Transverse colon (tissue), 4 donors: ENCODE data around the gene SMTNL2. TPM values are rescaled to one million over a fixed set of nuclear protein-coding genes. Genes with fewer than 3 reads are reported as not detected.

Experiments used
- DNase-seq: peaks from one replicate; pipeline ENCODE4 v3.0.0-alpha.2; 2019
- H3K27ac ChIP-seq, 4 donors: fragments of 200-600 bp; sonication (generic); 2 replicates each; pipeline ENCODE4 v1.5.1; 2016 to 2018; ENCODE audit warnings: inconsistent platforms in 4 of 4
- H3K27me3 ChIP-seq: fragments of 200-600 bp; sonication (generic); 2 replicates; pipeline ENCODE4 v1.5.1; 2017; ENCODE audit warnings: inconsistent platforms
- H3K36me3 ChIP-seq, 4 donors: fragments of 200-600 bp; sonication (generic); 2 replicates each; pipeline ENCODE4 v1.5.1; 2017 to 2019; ENCODE audit warnings: inconsistent platforms in 4 of 4
- H3K4me1 ChIP-seq, 4 donors: fragments of 200-600 bp; sonication (generic); 2 replicates each; pipeline ENCODE4 v1.5.1; 2017 to 2020; ENCODE audit warnings: inconsistent platforms in 4 of 4
- H3K4me3 ChIP-seq, 4 donors: fragments of 200-600 bp; sonication (generic); 1 replicate in 1 of 4; 2 replicates in 3 of 4; pipeline versions ENCODE4 v1.5.1 to v1.6.1; 2017 to 2019; ENCODE audit warnings: inconsistent platforms in 4 of 4
- H3K9me3 ChIP-seq, 2 donors: fragments of 200-600 bp; sonication (generic); 2 replicates each; pipeline ENCODE4 v1.5.1; 2017 to 2019; ENCODE audit warnings: inconsistent platforms in 2 of 2
- EP300 ChIP-seq: sonication (generic); formaldehyde crosslinking; IDR thresholded peaks from one replicate; pipeline ENCODE4 v1.6.1; 2017; ENCODE audit warnings: antibody characterized with exemption, low read depth
- POLR2A ChIP-seq: fragments of 450-650 bp; IDR thresholded peaks from one replicate; pipeline ENCODE4 v1.6.1; 2016; ENCODE audit warnings: antibody characterized with exemption, mild to moderate bottlenecking, moderate library complexity
- POLR2AphosphoS5 ChIP-seq, 3 donors: sonication (generic); formaldehyde crosslinking; IDR thresholded peaks; one replicate each; pipeline ENCODE4 v1.6.1; 2016; ENCODE audit warnings: antibody characterized with exemption in 3 of 3
- WGBS, 2 donors: methylation state at CpG; one replicate each; pipeline ENCODE4 v1.1.5; 2018; ENCODE audit warnings: low coverage in 1 of 2; 5-methylcytosine and 5-hydroxymethylcytosine counted together
- in situ Hi-C, 4 donors: fragments of 200-750 bp; cut with MboI; loops; one replicate each; pipeline versions ENCODE4 v1.15.0 to v1.15.1; 2017; ENCODE audit warnings: low sequenced_read_pairs in 3 of 4, low pct_ligation_motif_present in 1 of 4, low pct_unique_long_range_greater_than_20kb in 1 of 4
- intact Hi-C: fragments of 100-400 bp; cut with DNase I; formaldehyde crosslinking; loops from one replicate; pipeline ENCODE4 v1.15.1; 2023; ENCODE audit warnings: low total_unique reads
- total RNA-seq, 4 donors: library from RNA; depleted of rRNA; stranded (reverse); fragments of >200 nt; gene quantifications; one replicate each; pipeline ENCODE4 v1.1.0, GENCODE V29; 2016
- TF ChIP-seq, protein P1 (sequence below), 5 experiments: fragments of 200-600 bp in 3 of 5; fragments of 450-650 bp in 2 of 5; sonication (generic) in 3 of 5; IDR thresholded peaks; 1 replicate in 2 of 5; 2 replicates in 3 of 5; pipeline ENCODE4 v1.5.1; 2016 to 2017; ENCODE audit warnings: antibody characterized with exemption in 5 of 5, inconsistent platforms in 3 of 5, mild to moderate bottlenecking in 2 of 5, moderate library complexity in 1 of 5

Gene SMTNL2
- total RNA-seq, 4 donors from 2014 or later = 0.16 to 0.96 (median 0.40) TPM; not detected in 1

DNA sequence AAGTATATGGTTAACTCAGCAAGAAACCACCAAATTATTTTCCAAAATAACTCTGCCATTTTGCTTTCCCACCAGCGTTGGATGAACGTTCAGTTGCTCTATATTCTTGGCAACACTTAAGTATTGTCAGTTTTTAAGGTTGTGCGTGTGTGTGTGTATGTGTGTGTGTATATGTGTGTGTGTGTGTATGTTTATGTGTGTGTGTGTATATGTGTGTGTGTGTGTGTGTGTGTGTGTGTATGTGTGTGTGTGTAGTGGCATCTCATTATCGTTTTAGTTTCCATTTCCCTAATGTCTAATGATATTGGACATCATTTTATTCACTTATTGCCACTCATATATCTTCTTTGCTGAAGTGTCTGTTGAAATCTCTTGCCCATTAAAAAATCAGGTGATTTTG is 11.2 kb upstream of the SMTNL2 start:
- no peak overlapping the region for H3K4me3 ChIP-seq
- no peaks in the 10 kb centered on the region for H3K27me3 ChIP-seq
- intact Hi-C loops (no loop called here), in situ Hi-C loops (loop anchor here in 2 of 4 donors (10.0 kb wide), 1 partner anchor 52 kb away; no protein-coding TSS in a partner anchor)
- no peak for DNase-seq
- no peak overlapping the region for H3K27ac ChIP-seq
- 60% methylated on average over 4 of the region's 4 CpGs; no CpG with 5 or more reads in 1 of the 2 donors for WGBS, 2 donors
- H3K36me3 ChIP-seq = no peaks in the 10 kb centered on the region
- H3K9me3 ChIP-seq = no peaks in the 10 kb centered on the region
- no peak for TF ChIP-seq EP300
- TF ChIP-seq, protein P1, sequence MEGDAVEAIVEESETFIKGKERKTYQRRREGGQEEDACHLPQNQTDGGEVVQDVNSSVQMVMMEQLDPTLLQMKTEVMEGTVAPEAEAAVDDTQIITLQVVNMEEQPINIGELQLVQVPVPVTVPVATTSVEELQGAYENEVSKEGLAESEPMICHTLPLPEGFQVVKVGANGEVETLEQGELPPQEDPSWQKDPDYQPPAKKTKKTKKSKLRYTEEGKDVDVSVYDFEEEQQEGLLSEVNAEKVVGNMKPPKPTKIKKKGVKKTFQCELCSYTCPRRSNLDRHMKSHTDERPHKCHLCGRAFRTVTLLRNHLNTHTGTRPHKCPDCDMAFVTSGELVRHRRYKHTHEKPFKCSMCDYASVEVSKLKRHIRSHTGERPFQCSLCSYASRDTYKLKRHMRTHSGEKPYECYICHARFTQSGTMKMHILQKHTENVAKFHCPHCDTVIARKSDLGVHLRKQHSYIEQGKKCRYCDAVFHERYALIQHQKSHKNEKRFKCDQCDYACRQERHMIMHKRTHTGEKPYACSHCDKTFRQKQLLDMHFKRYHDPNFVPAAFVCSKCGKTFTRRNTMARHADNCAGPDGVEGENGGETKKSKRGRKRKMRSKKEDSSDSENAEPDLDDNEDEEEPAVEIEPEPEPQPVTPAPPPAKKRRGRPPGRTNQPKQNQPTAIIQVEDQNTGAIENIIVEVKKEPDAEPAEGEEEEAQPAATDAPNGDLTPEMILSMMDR (IDR thresholded peaks at IDR 0.05) = no peak
- no peak for TF ChIP-seq POLR2A
- no peak for TF ChIP-seq POLR2AphosphoS5 (IDR thresholded peaks at IDR 0.05)
- H3K4me1 ChIP-seq = no peaks in the 10 kb centered on the region

DNA sequence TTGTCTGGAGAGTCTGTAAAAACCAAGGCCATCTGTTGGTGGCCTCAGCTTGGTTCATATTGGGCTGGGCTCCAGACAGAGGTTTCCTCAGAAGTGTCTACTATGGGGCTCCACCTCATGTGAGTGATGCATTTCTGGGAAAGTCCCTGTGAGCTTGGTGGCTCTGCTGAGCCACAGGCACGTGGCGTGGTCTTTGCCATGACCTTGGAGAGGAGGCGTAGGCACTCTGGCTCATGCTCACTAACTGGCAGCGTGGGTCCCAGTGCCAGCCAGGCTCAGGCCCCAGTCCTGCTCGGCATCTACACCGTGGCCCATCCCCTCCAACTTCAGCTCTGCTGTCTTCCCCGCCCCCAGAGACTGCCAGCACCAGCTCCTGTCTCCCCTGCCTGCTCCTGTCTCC is 10.7 kb upstream of the SMTNL2 start:
- H3K9me3 ChIP-seq = no peaks in the 10 kb centered on the region
- DNase-seq = no peak
- no peak overlapping the region for H3K27ac ChIP-seq
- no peak overlapping the region for H3K4me3 ChIP-seq
- TF ChIP-seq POLR2A (no peak), EP300 (no peak), POLR2AphosphoS5 (IDR thresholded peaks at IDR 0.05) (no peak)
- TF ChIP-seq, protein P1 (IDR thresholded peaks at IDR 0.05) = no peak
- 54 to 60% methylated on average over 1 to 6 of the region's 7 CpGs for WGBS, 2 donors
- in situ Hi-C loops (loop anchor here in 2 of 4 donors (10.0 kb wide), 1 partner anchor 51 kb away; no protein-coding TSS in a partner anchor), intact Hi-C loops (no loop called here)
- no peaks in the 10 kb centered on the region for H3K36me3 ChIP-seq
- H3K27me3 ChIP-seq = no peaks in the 10 kb centered on the region
- H3K4me1 ChIP-seq = no peaks in the 10 kb centered on the region

DNA sequence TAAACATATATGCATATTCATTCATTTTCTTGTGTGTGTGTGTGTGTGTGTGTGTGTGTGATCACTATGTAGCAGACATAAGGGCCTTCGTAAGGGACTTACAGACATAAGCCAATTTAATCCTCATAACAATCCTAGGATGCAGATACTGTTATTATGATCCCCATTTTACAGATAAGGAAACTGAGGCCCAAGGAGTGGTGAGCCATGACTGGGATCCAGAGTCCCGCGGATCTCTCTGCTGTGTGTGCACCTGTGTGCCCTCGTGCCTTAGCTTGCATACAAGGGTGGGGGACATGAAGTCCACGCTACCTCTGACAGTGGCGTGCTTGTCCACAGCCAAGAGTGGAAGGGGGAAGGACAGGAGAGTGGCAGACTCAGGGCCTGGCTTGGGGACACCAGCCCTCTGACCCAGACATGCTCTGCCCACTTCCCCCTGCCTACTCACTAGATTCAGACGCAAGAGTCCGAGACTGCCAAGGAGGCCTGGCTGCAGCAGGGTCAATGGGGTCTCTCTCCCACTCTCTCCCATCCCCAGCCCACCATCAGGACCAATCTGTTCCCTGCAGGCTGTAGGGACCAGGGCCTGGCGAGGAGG is 9.8 kb upstream of the SMTNL2 start:
- H3K27me3 ChIP-seq = no peaks in the 10 kb centered on the region
- H3K36me3 ChIP-seq = no peaks in the 10 kb centered on the region
- TF ChIP-seq POLR2A (no peak), POLR2AphosphoS5 (IDR thresholded peaks at IDR 0.05) (no peak), EP300 (no peak)
- TF ChIP-seq, protein P1 (IDR thresholded peaks at IDR 0.05) = no peak
- WGBS, 2 donors = 80 to 99% methylated on average over 2 to 9 of the region's 9 CpGs
- DNase-seq = no peak
- no peak overlapping the region for H3K27ac ChIP-seq
- in situ Hi-C loops = loop anchor here in 2 of 4 donors (10.0 kb wide), 1 partner anchor 50 kb away; no protein-coding TSS in a partner anchor
- intact Hi-C loops = no loop called here
- no peak overlapping the region for H3K4me3 ChIP-seq
- H3K9me3 ChIP-seq = no peaks in the 10 kb centered on the region
- no peaks in the 10 kb centered on the region for H3K4me1 ChIP-seq

DNA sequence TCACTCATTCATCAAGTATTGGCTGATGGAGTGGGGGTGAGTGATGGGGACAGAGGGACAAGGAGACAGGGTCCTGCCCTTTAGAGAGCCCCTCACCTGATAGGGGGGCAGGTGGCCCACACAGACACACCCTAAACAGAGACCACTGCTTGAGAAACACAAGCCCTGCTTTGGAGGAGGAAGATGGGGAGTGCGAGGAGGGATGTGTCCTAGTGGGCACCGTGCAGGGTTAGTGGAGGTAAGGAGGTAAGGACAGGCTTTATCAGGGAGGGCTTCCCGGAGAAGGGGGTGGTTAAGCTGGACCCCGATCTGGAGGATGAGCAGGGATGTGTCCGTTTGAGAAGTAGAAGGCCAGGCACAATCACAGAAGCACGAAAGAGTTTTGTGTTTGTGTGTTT is 8.2 kb upstream of the SMTNL2 start:
- Histone ChIP-seq H3K4me3 (no peak overlapping the region), H3K36me3 (no peaks in the 10 kb centered on the region), H3K4me1 (no peaks in the 10 kb centered on the region), H3K27ac (no peak overlapping the region), H3K27me3 (no peaks in the 10 kb centered on the region), H3K9me3 (no peaks in the 10 kb centered on the region)
- in situ Hi-C loops = loop anchor here in 2 of 4 donors (10.0 kb wide), 1 partner anchor 49 kb away; no protein-coding TSS in a partner anchor
- intact Hi-C loops = no loop called here
- DNase-seq = no peak
- TF ChIP-seq, protein P1 (IDR thresholded peaks at IDR 0.05) = no peak
- no peak for TF ChIP-seq POLR2AphosphoS5 (IDR thresholded peaks at IDR 0.05)
- TF ChIP-seq POLR2A = no peak
- no peak for TF ChIP-seq EP300
- 70 to 74% methylated on average over 6 of the region's 6 CpGs for WGBS, 2 donors
